ENCODE measurements around the gene LAMA4.

Gene LAMA4

GRCh38 chr6:112234601-112235000 lies 19.8 kb downstream of the LAMA4 start:
- DNase-seq: no peak

GRCh38 chr6:112233847-112234246 lies 20.5 kb downstream of the LAMA4 start:
- no peak for DNase-seq

GRCh38 chr6:112232845-112233256 lies 21.5 kb downstream of the LAMA4 start:
- no peak for DNase-seq

DNA sequence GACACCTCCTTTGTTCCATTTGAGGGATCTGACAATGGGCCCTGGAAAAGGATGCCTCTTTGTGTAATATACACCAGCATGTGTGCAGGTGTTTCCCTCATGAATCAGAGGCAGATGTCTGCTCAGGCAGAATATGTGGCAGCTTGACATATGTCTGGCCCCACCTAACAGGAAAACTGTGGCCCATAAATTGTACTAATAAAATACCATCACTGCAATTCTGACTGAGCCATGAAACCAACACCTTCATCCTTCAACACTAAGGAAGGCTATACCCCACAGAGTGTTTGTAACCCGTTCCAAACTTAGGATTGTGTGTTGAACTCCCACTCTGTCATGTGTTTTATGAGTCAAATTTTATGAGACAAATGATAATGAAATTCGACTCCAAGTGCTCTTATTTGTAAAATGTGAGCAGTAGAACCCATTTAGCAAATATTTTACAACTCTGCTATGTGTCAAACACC lies 22.7 kb downstream of the LAMA4 start:
- DNase-seq: peak; percentile 90

DNA sequence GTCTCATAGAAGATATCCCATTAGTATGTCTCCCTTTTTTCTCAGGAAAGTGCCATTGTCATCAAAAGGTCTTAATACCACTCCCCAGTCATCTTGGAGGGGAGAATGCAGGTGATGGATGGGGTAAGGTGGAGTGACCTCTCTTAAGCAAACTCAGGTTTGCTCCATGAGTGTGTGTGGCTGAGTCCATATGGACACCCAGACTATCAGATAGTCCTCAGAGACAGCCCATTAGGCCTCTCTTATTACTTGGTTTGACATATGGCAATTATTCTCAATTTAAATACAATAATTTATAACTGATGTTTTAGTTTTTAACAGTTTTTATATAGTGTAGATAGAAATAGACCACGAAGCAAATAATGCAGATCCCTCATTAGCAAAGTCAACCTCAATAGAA lies 23.2 kb downstream of the LAMA4 start:
- DNase-seq: peak; percentile 90

GRCh38 chr6:112228480-112229332 lies 25.7 kb downstream of the LAMA4 start:
- DNase-seq: no peak

GRCh38 chr6:112227992-112228391 lies 26.4 kb downstream of the LAMA4 start:
- no peak for DNase-seq

DNA sequence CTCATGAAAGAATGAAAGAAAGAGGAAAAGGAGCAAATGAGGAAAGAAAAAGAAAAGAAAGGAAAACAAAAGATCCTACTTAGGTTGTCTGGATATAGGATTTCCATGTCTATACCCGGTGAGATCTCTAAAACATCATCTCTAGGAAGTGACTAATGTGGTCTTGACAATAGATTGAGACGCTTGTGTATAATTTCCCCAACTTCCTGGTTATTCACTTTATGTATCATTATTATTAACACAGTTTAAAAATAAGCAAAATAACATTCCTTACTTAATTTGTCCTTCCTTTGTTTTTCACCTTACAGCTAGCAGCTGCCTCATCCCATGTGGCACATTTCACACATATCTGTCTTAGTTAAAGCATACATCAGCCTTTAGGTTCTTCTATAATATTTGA lies 27.0 kb downstream of the LAMA4 start:
- DNase-seq: no peak

DNA sequence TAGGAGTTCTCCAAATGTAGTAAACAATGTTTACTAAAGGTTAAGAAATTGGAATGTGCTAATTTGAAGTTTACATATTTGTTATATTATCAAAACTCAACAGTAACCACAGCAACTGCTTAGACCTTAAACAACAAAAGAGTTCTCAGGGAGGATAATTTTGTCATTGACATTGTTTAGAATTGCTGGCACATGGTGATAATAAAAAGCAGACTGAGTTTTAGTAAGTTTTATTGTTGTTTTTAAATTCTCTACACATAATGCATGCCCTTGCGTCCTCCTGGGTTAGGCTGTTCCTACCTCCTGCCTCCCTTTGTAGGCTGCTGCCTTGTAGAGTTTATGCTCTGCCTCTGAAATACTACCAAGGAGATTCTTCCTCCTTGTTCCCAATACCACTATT lies 28.7 kb downstream of the LAMA4 start:
- DNase-seq: no peak

- no peak for DNase-seq
Observed at GRCh38 chr6:112224088-112224487, 30.3 kb downstream of the LAMA4 start.

DNA sequence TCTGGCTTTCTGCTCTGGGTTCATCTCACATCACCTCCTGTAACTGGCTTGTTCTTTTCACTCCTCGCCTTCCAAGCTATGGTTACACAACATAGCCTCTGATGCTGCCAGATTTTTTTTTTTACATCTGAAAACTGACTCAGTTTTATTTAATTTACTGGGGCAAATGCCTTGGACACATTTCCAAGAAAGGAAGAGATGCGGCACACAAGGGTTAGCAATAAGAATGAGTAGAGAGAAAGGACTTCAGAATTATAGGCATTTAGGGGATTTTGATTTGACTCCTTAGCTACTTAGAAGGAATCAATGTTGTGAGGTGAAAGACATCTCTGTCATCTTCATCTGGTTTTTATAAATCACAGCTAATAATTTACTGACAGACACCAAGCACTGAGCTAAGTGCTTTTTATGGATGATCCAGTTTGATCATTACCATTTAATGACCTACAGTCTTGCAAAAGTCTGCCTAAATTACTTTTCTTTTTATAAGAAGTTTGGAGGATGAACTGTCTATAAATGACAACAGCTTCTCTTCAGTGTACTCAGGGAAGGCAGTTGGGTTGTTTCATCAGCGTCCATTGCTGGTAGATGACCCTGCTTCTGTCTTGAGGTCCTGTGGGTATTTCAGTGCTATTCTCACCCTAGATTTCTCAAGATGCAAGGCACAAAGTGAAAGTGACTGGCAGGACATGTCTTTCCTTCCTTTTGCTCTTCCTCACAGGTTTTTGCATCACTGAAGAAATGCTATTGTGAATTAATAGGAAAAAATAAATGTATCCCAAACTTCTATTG lies 31.1 kb downstream of the LAMA4 start:
- no peak for DNase-seq

GRCh38 chr6:112221981-112222852 lies 32.1 kb downstream of the LAMA4 start:
- no peak for DNase-seq

GRCh38 chr6:112221561-112221960 lies 32.8 kb downstream of the LAMA4 start:
- DNase-seq: no peak

DNA sequence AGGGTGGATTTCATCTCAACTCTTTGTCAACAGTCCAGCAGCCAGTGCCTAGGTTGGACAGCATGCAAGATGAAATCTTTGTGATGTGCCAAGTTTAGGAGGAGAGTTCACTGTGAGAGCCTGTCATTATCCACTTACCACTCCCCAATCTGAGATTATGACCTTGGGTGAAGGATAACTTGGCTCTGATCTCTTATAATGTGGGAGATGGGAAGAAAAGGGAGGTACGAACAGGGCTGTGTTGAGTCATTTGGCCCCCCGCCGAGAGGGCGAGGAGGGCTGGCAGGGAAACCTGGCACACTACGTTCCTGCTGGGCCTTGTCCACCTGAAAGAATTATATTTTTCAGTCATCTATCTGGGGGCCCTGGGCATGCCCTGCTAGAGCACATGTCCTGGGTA lies 35.8 kb downstream of the LAMA4 start:
- DNase-seq: peak; percentile 43

GRCh38 chr6:112216662-112217551 lies 37.5 kb downstream of the LAMA4 start:
- peak; percentile 14 for DNase-seq

GRCh38 chr6:112215488-112216284 lies 38.7 kb downstream of the LAMA4 start:
- DNase-seq: peak; percentile 5

GRCh38 chr6:112214739-112215269 lies 39.6 kb downstream of the LAMA4 start:
- DNase-seq: peak; percentile 7

GRCh38 chr6:112210852-112211251 lies 43.5 kb downstream of the LAMA4 start:
- no peak for DNase-seq

- DNase-seq: no peak
Observed at GRCh38 chr6:112209131-112209530, 45.2 kb downstream of the LAMA4 start.

GRCh38 chr6:112207776-112208175 lies 46.6 kb downstream of the LAMA4 start:
- DNase-seq: no peak

DNA sequence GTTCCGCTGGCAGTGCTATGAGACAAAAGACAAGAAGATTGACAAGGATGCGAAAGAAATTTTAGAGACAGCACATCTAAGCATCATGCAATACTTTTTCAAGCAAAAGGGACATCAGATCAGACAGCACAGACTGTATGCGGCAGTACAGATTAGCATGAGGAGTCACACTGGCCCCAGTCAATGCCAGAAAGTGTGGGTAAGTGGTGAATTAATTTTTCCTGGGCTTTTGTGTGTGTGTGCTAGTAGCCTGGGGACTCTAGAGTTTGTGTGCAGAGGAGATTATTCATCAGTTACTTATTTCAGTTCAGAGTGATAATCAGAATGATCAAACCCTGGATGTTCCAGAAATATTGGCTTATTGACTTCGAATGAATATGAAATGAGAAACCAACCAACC lies 47.2 kb downstream of the LAMA4 start:
- no peak for DNase-seq

Data from NCI-H69 (cell line).